ENCODE data around the gene GRIFIN.
"Not testable (repeated sequence)": the region's sequence is repeated elsewhere in the genome, so short reads cannot be mapped to it uniquely, and the experiment has no call there.

GRIFIN gene

DNA sequence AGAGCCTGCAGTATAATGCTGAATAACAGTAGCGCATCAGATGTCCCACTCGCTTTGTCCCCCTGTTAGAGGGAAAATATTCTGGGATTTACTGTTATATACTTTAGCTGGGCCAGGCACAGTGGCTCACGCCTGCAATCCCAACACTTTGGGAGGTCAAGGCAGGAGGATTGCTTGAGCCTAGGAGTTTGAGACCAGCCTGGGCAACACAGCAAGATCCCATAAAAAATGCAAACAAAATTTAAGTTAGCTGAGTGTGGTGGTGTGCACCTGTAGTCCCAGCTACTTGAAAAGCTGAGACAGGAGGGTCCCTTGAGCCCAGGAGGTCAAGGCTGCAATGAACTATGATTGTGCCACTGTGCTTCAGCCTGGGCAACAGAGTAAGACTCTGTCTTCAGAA is 22.3 kb downstream of the GRIFIN start:
- DNase-seq (ENCODE audit: low read depth in 2 of 2) = not testable (repeated sequence)

- no peak for DNase-seq (ENCODE audit: low read depth in 2 of 2)
Measured at GRCh38 chr7:2452643-2453270, 23.4 kb downstream of the GRIFIN start.

GRCh38 chr7:2452074-2452507 is 24.1 kb downstream of the GRIFIN start:
- DNase-seq (ENCODE audit: low read depth in 2 of 2) = no peak

- DNase-seq (ENCODE audit: low read depth in 2 of 2) = peak; percentile 65 to 66
Measured at GRCh38 chr7:2451171-2452073, 24.8 kb downstream of the GRIFIN start.

DNA sequence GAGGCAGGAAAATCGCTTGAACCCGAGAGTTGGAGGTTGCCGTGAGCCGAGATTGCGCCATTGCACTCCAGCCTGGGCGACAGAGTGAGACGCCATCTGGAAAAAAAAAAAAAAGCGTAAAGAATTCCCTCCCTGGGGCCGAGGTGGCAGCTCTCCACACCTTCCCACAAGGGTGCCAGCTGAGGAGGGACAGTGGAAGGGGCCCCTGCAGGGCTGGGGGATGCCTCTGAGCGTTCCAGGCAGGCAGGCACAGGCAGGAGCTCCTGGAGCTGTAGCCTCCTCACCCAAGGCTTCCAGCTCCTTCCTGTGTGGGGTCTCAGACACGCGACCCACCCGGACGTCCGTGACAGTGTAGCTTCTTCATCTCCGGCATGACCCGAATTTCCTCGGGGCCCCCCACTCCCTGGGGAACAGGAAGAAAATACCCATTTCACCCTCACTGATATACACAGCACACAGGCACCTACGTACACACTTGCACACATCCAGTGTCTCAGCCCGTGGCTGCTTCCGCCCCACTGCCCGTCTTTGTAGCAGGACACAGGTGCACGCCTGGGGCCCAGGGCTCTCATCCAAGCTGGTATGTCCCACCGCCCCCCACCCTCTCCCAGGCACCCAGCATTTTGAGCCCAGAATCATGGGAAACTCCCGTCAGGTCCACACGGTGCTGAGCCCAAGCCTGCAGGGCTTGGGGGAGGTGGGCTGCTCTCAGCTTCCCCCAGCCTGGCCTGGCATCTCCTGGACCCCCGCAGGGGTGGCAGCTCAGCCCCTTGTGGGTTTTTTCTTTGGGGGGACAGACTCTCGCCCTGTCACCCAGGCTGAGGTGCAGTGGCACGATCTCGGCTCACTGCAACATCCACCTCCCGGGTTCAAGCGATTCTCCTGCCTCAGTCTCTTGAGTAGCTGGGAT is 25.7 kb downstream of the GRIFIN start:
- DNase-seq (ENCODE audit: low read depth in 2 of 2) = no peak

GRCh38 chr7:2446676-2447075 is 29.5 kb downstream of the GRIFIN start:
- DNase-seq (ENCODE audit: low read depth in 2 of 2) = no peak

- no peak for DNase-seq (ENCODE audit: low read depth in 2 of 2)
Measured at GRCh38 chr7:2445898-2446555, 30.2 kb downstream of the GRIFIN start.

- DNase-seq (ENCODE audit: low read depth in 2 of 2) = no peak
Measured at GRCh38 chr7:2445047-2445446, 31.2 kb downstream of the GRIFIN start.

DNA sequence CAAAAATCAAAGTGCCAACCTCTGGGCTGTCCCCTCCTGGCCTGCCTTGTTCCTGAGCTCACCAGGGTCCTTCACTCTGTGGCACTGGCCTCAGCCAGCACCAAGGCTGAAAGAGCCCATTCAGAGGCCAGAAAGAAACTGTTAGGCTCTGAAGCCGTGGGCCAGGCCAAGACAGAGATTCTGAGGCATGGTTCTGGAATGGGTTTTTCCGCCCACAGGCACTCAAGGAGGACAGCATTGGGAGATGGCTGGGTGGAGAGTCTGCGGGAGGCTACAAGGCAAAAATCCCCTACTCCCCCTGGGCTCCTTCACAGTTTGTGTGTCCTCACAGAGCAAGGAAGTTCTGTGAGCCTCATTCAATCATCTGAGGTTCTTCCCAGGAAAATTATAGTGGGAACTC is 31.7 kb downstream of the GRIFIN start:
- DNase-seq (ENCODE audit: low read depth in 2 of 2) = no peak

GRCh38 chr7:2443491-2443890 is 32.7 kb downstream of the GRIFIN start:
- DNase-seq (ENCODE audit: low read depth in 2 of 2) = no peak

DNA sequence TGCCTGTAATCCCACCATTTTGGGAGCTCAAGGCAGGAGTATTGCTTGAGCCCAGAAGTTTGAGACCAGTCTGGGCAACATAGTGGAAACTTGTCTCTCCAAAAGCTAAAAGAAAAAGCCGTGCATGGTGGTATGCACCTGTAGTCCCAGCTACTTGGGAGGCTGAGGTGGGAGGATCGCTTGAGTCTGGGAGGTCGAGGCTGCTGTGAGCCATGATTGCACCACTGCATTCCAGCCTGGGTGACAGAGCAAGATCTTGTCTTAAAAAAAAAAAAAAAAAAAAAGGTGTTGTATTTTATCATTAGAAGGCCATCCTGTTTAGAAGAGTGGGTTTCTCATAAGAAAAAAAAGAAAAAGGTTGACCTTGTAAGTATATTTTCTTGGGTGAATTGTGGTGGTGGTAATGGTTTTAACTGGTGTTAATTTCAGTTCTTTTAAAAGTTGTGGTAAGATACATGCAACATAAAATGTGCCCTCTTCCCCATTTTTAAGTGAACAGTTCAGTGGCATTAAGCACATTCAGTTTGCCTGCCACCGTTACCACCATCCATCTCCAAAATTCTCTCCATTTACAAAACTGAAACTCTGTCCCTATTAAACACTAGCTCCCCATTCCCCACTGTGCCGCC is 34.7 kb downstream of the GRIFIN start:
- DNase-seq (ENCODE audit: low read depth in 2 of 2) = no peak

DNA sequence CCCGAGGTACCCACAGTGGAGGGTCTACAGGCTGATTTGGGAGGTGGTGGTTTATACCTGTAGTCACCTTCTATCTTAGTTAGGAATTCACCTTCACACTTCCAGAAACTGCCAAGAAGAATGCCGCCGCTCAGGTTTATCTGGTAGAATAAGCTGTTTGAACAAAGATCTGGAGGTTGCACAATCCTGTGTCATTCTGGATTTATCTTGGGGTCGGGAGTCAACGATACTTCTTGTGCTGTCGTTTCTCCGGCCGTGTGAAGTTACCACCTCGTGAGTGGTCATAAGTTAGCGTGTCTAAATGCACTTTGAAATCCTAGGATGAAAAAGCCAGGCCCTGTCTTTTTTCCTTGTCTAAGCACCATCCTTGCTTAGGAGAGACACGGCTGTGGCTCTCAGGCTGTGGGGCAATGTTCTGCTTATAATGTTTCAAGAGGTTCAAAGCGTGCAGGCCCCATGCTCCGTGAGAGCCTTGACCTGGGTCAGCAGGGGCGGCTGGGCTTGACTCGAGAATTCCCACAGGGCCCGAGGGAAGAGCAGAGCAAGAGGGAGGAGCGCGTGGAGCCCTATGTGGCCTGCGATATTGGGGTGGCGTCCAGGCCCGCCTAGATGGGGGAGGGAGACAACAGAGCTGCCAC is 35.5 kb downstream of the GRIFIN start:
- DNase-seq (ENCODE audit: low read depth in 2 of 2) = no peak

DNA sequence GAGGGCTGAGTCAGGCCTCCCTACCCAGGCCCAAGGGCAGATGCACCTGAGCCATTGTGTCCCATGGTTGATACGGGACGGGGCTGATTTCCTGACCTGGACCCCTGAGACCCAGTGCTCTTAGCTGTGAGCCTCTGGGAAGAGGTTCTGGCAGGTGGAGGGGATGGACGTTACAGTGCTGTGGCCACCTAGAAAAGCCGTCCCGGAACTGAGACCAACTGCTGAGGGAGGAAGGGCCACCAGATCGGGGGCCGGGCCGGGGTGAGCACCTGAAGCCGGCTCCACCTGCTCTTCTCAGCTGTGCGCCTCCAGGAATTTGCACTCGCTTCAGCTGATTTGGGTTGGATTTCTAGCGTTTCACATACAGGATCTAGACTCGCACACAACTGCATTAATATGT is 37.4 kb downstream of the GRIFIN start:
- no peak for DNase-seq (ENCODE audit: low read depth in 2 of 2)

- DNase-seq (ENCODE audit: low read depth in 2 of 2) = no peak
Measured at GRCh38 chr7:2438186-2438585, 38.0 kb downstream of the GRIFIN start.

DNA sequence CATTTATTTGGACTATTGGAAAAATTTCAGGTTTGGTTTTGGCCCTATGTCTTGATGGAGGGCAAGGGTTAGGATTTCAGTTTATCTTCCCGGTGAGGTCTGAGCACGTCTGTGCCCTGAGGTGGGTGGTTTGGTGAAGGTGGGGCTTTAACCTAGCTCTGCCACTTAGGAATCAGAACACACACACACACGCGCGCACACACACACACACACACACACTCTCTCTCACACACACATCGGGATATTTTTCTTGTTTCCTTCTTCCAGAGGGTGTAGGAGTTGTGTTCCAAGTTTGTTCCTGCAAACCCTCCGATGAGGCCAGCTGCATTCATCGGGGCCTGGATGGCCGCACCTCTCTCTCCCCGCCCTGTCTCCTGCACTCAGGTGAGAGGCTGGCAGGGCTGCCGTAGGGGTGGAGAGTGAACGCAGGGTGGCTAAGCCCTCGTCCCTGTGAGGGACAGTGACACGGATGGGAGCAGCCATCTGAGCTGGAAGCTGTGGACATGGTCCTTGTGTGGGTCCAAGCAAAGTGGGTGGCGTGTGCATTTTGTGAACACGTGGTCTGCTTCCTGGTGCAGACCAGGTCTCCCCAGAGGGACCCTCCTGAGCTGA is 38.6 kb downstream of the GRIFIN start:
- DNase-seq (ENCODE audit: low read depth in 2 of 2) = no peak

DNA sequence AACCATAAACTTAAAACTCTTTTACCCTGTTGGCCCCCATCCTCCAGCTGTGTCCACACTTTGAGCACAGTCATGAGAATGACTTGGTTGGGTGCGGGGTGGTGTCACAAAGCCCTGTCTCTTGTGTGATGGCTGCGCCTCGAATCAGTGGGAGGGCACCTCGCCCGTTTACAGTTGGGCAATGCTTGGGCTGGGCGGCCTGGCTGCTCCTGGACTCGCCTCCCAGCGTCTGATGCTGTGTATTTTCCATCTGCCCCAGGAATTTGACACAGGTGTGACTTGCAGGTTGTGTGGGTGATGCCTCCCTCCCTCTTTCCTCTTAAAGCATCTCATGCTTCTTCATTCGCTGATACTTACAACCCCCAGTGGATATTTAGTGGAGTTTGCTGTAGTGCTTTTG is 39.1 kb downstream of the GRIFIN start:
- no peak for DNase-seq (ENCODE audit: low read depth in 2 of 2)

- no peak for DNase-seq (ENCODE audit: low read depth in 2 of 2)
Measured at GRCh38 chr7:2436341-2437104, 39.7 kb downstream of the GRIFIN start.

- DNase-seq (ENCODE audit: low read depth in 2 of 2) = no peak
Measured at GRCh38 chr7:2435146-2435545, 41.1 kb downstream of the GRIFIN start.

All from stimulated activated CD8-positive, alpha-beta memory T cell treated with anti-CD3 and anti-CD28 coated beads, Interleukin-7, amount 100 ng/mL, for 1 hour (primary cell).